Neural progenitor cell (in vitro differentiated cells): ENCODE measurements around the gene SLC22A23. TPM values are rescaled to one million over a fixed set of nuclear protein-coding genes. Genes with fewer than 3 reads are reported as not detected.

Experiments used
- DNase-seq: peaks from one replicate; pipeline ENCODE4 v3.0.0-alpha.2; 2016; ENCODE audit warnings: low spot score
- H2AFZ ChIP-seq: fragments of 200-600 bp; sonication (generic); replicated peaks from 2 replicates; pipeline ENCODE4 v1.6.1; 2016; ENCODE audit warnings: antibody characterized with exemption
- H3F3A ChIP-seq: fragments of 200-600 bp; sonication (generic); 2 replicates; pipeline ENCODE4 v1.6.1; 2016; ENCODE audit warnings: antibody characterized with exemption, low read depth
- H3K27ac ChIP-seq: fragments of 200-600 bp; sonication (generic); 2 replicates; pipeline ENCODE4 v1.5.1; 2016; ENCODE audit warnings: mild to moderate bottlenecking
- H3K27me3 ChIP-seq: fragments of 200-600 bp; sonication (generic); 2 replicates; pipeline ENCODE4 v1.6.1; 2016; ENCODE audit warnings: mild to moderate bottlenecking, moderate library complexity
- H3K36me3 ChIP-seq: fragments of 200-600 bp; sonication (generic); 2 replicates; pipeline ENCODE4 v1.5.1; 2016
- H3K4me1 ChIP-seq: fragments of 200-600 bp; sonication (generic); 2 replicates; pipeline ENCODE4 v1.6.1; 2016; ENCODE audit warnings: mixed run types
- H3K4me2 ChIP-seq: fragments of 200-600 bp; sonication (generic); 2 replicates; pipeline ENCODE4 v1.6.1; 2016
- H3K4me3 ChIP-seq: fragments of 200-600 bp; sonication (generic); 2 replicates; pipeline ENCODE4 v1.5.1; 2016
- H3K79me2 ChIP-seq: fragments of 200-600 bp; sonication (generic); 2 replicates; pipeline ENCODE4 v1.6.1; 2016; ENCODE audit warnings: low read depth
- H3K9ac ChIP-seq: fragments of 200-600 bp; sonication (generic); 2 replicates; pipeline ENCODE4 v1.6.1; 2016
- H3K9me3 ChIP-seq: fragments of 200-600 bp; sonication (generic); 2 replicates; pipeline ENCODE4 v1.5.1; 2016; ENCODE audit warnings: low read depth
- H4K20me1 ChIP-seq: fragments of 200-600 bp; sonication (generic); 2 replicates; pipeline ENCODE4 v1.6.1; 2016; ENCODE audit warnings: low read depth
- H3K27ac Mint-ChIP-seq: 3 replicates; pipeline ENCODE4 v1.8.0; 2021; ENCODE audit warnings: mixed read lengths
- H3K27me3 Mint-ChIP-seq: 2 replicates; pipeline ENCODE4 v1.8.0; 2022; ENCODE audit warnings: low read depth, mild to moderate bottlenecking, inconsistent platforms, moderate library complexity, mixed read lengths; ENCODE audit not compliant: insufficient read depth
- H3K36me3 Mint-ChIP-seq: 3 replicates; pipeline ENCODE4 v1.8.0; 2021; ENCODE audit warnings: mixed read lengths
- H3K4me1 Mint-ChIP-seq: 3 replicates; pipeline ENCODE4 v1.8.0; 2021; ENCODE audit warnings: mixed read lengths
- H3K4me3 Mint-ChIP-seq: 3 replicates; pipeline ENCODE4 v1.8.0; 2021; ENCODE audit warnings: mild to moderate bottlenecking, moderate library complexity, mixed read lengths
- H3K9me3 Mint-ChIP-seq: 3 replicates; pipeline ENCODE4 v1.8.0; 2020; ENCODE audit warnings: mixed read lengths
- CTCF ChIP-seq: fragments of 200-600 bp; sonication (generic); IDR thresholded peaks from 2 replicates; pipeline ENCODE4 v1.5.1; 2017; ENCODE audit warnings: antibody characterized with exemption, mild to moderate bottlenecking
- EZH2 ChIP-seq: fragments of 200-600 bp; sonication (generic); IDR thresholded peaks from 2 replicates; pipeline ENCODE4 v1.6.1; 2017; ENCODE audit warnings: antibody characterized with exemption, mild to moderate bottlenecking, moderate library complexity
- EZH2phosphoT487 ChIP-seq: fragments of 200-600 bp; sonication (generic); IDR thresholded peaks from 2 replicates; pipeline ENCODE4 v1.6.1; 2017; ENCODE audit warnings: antibody characterized with exemption
- total RNA-seq: library from RNA; depleted of rRNA; stranded (reverse); fragments of >200 nt; gene quantifications from 2 replicates; pipeline ENCODE4 v1.2.3, GENCODE V29; 2015; ENCODE audit warnings: low replicate concordance

The SLC22A23 gene
- total RNA-seq, 1 donor from 2014 or later = 0.99 TPM

- Histone ChIP-seq H3F3A (no peaks in the 10 kb centered on the region), H3K27me3 (peaks cover 14% of the 10 kb centered on the region), H2AFZ (peak within 1 kb of the TSS; percentile 53), H3K9ac (no peak within 1 kb of the TSS), H3K79me2 (peaks cover 50% of the 10 kb centered on the region), H4K20me1 (peaks cover 43% of the 10 kb centered on the region), H3K36me3 (no peaks in the 10 kb centered on the region), H3K4me3 (peak within 1 kb of the TSS; percentile 65), H3K9me3 (no peaks in the 10 kb centered on the region), H3K4me2 (peak within 1 kb of the TSS; percentile 82), H3K27ac (no peak within 1 kb of the TSS), H3K4me1 (peaks cover 12% of the 10 kb centered on the region)
- peak; percentile 95 for DNase-seq
- Mint-ChIP-seq H3K27ac (peak within 1 kb of the TSS; percentile 25), H3K36me3 (peaks cover 15% of the 10 kb centered on the region), H3K4me3 (peak within 1 kb of the TSS; percentile 94), H3K4me1 (peaks cover 36% of the 10 kb centered on the region), H3K9me3 (peaks cover 5% of the 10 kb centered on the region), H3K27me3 (peaks cover 8% of the 10 kb centered on the region)
- no peak for TF ChIP-seq EZH2
- no peak for TF ChIP-seq EZH2phosphoT487
- TF ChIP-seq CTCF = no peak
Measured at GRCh38 chr6:3258720-3259490, 197.9 kb downstream of the SLC22A23 start, which contains the start of gene PSMG4. PSMG4 (plus strand) TSS chr6:3258947; CDS start chr6:3259023, 76 bp downstream.

GRCh38 chr6:3258201-3258600 is 198.6 kb downstream of the SLC22A23 start:
- no peak overlapping the region for H3K9ac ChIP-seq
- Mint-ChIP-seq H3K9me3 (peaks cover 5% of the 10 kb centered on the region), H3K36me3 (peaks cover 15% of the 10 kb centered on the region), H3K27ac (no peak overlapping the region), H3K4me1 (peaks cover 33% of the 10 kb centered on the region), H3K4me3 (peak overlapping the region; percentile 82), H3K27me3 (peaks cover 9% of the 10 kb centered on the region)
- no peaks in the 10 kb centered on the region for H3K36me3 ChIP-seq
- H3K4me2 ChIP-seq = peak overlapping the region; percentile 82
- peak overlapping the region; percentile 65 for H3K4me3 ChIP-seq
- H2AFZ ChIP-seq = no peak overlapping the region
- peaks cover 37% of the 10 kb centered on the region for H4K20me1 ChIP-seq
- H3K9me3 ChIP-seq = no peaks in the 10 kb centered on the region
- peaks cover 14% of the 10 kb centered on the region for H3K27me3 ChIP-seq
- no peak for DNase-seq
- no peak overlapping the region for H3K27ac ChIP-seq
- peaks cover 43% of the 10 kb centered on the region for H3K79me2 ChIP-seq
- no peak for TF ChIP-seq CTCF
- no peak for TF ChIP-seq EZH2phosphoT487
- no peak for TF ChIP-seq EZH2
- no peaks in the 10 kb centered on the region for H3F3A ChIP-seq
- peaks cover 12% of the 10 kb centered on the region for H3K4me1 ChIP-seq

- H3K36me3 ChIP-seq = no peaks in the 10 kb centered on the region
- H3K9ac ChIP-seq = no peak overlapping the region
- peaks cover 21% of the 10 kb centered on the region for H3K36me3 Mint-ChIP-seq
- H3K9me3 ChIP-seq = no peaks in the 10 kb centered on the region
- no peak overlapping the region for H3K4me2 ChIP-seq
- TF ChIP-seq EZH2phosphoT487 (no peak), EZH2 (no peak), CTCF (no peak)
- no peak overlapping the region for H3K4me3 ChIP-seq
- H2AFZ ChIP-seq = no peak overlapping the region
- H3K4me1 Mint-ChIP-seq = peaks cover 41% of the 10 kb centered on the region
- no peak for DNase-seq
- H3K27ac ChIP-seq = no peak overlapping the region
- H4K20me1 ChIP-seq = no peaks in the 10 kb centered on the region
- no peak overlapping the region for H3K4me3 Mint-ChIP-seq
- peaks cover 14% of the 10 kb centered on the region for H3K27me3 ChIP-seq
- H3K79me2 ChIP-seq = no peaks in the 10 kb centered on the region
- H3K27ac Mint-ChIP-seq = no peak overlapping the region
- peaks cover 5% of the 10 kb centered on the region for H3K9me3 Mint-ChIP-seq
- peaks cover 24% of the 10 kb centered on the region for H3K4me1 ChIP-seq
- peaks cover 16% of the 10 kb centered on the region for H3F3A ChIP-seq
- H3K27me3 Mint-ChIP-seq = peaks cover 14% of the 10 kb centered on the region
Measured at GRCh38 chr6:3253597-3253961, 203.3 kb downstream of the SLC22A23 start.
